Activated CD4-positive, alpha-beta T cell treated with anti-CD3 and anti-CD28 coated beads, Interleukin-10, Interleukin-2, amounts not matched to agents 100 ng/mL and 50 ng/mL, durations not matched to agents 16 hours and 8 hours (primary cell): ENCODE results near the gene GFRA1.

Experiments
- DNase-seq: peaks from one replicate; pipeline ENCODE4 v3.0.0-alpha.2; 2020

GFRA1 gene

DNA sequence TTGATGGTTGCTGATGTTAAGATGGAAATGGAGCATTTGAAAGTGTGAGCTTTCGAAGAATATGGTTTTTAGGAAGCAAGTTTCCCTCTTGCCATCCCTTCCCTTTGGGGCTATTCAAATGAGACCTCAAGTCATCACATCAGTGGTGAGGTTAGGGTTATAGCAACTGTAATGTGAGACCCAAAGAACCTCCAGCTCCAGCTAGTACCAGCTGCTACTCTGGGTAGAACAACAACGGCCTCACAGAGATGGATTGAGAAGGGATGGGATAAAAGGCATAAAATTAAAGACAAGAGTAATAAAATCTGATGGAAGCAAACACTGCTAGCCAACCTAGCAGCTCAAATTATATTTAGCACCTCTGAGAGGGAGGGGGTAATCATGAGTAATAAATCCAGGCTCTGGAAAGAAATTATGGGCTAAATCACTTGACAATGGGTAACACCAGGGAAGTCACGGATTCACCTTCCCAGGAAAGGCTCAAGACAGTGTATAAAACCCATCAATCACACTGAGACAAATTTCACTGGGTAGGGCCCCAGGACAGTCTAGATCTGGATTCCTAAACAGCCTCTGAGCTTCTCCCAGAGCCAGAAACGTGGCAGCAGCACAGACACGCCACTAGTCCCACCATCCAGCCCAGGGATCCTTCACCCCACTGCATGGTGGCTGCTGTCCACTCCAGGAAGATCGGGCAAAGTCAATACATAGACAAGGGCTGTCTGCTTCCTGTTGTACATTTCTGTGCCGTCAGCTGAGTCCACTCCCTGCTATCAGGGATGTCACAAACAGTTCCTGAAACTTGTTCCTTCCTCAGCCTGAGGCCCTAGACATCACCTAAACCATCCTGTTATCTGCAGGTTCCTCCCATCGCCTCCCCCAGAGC, 151.1 kb downstream of the GFRA1 start:
- DNase-seq = no peak

DNA sequence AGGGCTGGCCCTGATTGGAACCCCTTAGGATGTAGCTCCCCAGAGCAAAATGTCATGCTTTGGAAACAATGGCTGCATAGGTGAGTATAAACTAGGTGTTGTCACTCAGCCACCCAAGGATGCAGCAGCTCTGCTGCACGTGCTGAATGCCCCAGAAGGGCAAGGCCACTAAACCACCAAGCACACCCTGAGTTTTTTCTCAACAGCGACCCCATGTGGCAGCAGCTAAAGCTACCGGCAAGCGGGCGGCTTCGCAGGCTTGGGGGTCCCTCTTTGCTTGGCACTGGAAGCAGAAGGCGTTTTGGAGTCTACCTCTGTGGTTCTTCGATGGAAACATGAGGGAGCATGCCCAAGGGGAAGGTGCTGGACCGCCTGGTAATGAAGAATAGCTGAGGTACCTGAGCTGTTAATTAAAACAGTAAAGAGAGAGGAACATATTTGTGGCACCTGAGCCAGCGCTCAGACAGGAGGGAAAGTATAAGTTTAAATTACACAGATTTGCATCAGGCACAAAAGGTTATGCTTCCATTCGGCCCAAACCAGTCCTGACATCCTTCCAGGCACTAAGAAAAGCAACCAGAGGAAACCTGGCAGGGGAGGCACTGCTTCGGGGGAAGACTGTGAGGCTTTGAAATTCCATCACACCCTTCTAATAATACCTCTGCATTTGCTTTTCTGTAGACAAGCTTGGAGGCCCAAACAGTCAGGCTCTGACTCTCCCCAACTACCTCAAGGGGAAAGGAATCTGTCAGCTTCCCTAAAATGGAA, 152.1 kb downstream of the GFRA1 start:
- DNase-seq = no peak

DNA sequence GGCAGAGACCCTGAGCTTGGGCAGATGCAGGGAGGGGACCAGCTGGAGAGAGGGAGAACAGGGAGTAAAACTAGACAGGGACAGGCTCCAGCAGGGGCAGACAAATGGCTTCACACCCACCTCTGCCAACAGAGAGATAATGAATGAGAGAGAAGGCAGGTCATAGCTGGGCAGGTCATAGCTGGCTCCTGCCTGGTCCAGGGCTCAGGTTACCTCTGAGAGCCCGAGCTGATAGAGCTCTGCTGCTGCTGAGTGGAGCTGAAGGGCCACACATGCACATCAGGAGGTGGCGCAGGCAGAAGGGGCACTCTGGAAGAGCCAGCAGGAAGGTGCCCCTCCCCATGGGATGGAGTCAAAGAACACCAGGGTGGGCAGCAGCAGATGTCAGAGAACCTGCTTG, 154.2 kb downstream of the GFRA1 start:
- no peak for DNase-seq

DNA sequence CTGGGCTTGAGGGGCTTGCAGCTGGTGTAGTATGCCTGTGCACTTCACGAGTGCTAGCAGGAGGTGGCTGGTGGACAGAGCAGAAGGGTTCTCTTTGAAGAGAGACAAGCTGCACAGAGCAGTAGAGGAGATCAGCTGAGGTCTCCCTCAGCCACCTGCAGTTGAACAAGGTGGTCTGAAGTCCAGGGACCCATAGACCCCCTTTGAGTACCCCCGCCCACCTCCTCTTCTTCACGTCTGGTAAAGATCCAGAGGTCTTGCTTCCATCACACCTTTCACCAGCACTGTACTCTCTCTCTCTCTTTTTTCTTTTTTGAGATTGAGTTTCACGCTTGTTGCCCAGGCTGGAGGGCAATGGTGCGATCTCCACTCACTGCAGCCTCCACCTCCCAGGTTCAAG, 157.2 kb downstream of the GFRA1 start:
- DNase-seq = no peak

DNA sequence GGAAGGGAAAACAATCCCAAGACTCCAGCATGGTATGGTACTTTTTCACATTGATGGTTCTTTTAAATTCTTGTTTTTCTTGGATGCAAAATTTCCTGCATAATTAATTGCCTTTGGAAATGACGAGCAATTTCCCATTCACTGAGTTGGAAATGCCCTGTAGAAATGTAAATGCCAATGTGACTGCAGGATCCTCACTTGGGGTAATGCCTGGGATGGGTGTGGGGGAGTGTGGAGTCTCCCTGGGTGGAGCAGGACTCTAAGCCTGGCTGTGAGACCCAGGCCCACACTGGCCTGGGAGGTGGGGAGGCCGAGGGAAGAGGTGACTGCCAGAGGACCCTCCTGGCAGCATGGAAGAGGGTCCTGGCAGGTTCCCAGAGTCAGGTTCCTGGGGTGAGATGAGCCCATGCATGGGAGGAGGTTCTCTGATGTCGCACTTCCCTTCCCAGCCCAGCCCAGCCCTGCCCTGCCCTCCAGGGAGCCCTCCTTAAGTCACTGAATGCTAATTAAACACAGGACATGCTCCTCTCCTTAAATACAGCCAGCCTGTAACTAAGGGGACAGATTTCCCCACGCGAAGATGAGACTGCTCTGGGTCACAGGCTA, 157.9 kb downstream of the GFRA1 start:
- DNase-seq = no peak

DNA sequence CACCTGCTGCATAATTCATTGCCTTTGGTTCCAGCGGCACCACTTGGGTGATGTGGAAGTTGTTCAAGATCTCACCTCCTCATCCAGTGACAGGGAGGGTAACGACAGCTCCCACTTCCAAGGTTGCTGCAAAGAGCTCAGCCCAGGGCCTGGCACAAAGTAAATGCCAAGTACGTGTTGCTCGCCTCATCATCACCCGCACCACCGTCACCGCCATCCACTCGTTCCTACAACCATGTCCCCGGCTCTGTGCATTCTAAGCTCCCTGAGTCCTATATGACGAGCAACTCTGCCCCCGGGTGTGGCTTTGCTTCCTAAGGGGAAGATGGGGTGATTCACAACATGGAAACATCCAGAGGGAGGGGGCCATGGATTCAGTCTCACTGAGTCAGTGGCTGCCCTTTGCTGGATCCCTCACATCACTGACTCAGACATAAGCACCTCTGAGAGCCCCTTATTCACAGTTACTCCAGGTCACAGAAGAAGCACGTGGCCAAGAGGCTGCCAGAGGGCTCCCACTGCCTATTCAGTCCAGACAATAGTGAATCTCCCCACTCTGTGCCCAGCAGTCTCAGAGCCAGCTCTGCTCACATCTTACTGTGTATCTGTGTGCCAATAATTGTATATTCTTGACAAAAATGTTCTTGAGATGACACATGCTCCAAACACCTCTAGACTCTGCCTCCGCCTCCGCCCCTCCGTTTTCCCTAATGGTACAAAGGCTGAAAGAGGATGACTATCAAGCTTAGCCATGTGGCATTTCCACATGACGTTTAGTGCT, 159.1 kb downstream of the GFRA1 start:
- no peak for DNase-seq

DNA sequence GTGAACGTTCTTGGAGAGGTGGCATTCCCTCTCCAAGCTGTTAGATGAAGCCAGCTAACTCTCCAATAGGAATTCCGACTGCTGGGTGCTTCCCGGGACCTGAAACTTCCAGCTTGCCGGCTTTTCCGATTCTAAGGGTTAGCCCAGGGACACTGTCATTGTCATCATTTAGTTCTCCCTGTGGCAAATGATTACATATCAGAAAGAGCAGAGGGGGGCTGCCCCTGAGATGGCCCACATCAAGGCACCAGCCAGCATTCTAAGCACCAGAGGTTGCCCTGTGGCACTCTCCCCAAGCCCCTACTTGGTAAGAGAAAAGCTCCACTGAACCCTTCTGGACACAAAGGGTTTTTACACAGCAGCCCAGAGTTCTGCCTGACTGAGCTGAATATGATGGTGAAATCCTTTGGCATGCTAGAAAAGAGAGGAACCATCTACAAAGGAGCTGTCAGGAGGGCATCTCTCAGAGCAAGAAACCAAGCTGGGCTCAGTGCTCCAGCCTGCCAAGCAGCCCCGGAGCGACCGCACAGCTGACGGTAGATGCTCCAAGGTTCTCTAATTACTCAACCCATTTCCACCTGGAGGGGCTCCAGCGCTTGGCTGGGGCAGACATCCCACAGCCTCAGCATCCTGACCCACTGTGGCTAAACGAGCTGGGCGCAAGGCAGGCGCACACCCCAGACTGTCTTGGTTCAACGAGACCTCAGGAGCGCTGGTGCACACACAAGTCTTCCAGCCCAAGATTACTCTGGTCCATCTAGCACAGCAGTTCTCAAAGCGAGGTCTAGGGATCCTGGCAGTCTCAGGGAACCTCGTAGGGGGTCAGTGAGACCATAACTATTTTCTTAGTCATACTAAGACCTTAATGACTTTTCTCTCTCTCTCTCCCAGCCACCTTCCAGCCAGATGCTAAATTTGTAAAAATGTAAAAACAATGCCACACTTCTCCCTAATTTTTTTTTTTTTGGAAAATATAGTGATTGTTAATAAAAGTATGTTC, 160.5 kb downstream of the GFRA1 start:
- DNase-seq = no peak

DNA sequence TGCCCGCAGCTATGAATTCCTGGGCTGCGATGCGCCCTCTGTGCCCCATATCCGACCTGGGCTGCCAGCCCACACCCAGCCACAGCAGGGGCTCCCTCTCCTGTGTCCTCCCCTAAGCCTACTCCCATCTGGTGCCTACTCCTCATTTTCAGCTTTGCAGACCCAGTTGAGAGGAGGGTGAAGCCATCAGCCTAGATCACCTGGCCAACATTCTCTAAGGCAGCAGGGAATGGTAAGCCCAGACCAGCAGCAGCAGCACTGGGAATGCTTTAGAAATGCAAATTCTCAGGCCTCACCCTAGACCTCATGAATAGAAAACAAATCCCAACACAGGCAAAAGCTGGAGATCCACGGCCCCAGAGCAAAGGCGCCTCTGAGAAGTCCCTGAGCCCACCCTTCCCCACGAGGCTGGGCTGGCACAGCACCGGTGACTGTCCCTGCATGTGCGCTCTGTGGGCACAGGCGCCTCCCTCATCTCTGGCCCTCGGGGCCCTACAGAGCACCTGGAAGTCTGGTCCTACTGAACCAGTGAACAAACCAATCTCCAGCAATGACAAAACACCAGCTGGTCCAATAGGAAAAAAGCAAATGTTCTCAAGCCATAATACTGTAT, 161.4 kb downstream of the GFRA1 start:
- no peak for DNase-seq

DNA sequence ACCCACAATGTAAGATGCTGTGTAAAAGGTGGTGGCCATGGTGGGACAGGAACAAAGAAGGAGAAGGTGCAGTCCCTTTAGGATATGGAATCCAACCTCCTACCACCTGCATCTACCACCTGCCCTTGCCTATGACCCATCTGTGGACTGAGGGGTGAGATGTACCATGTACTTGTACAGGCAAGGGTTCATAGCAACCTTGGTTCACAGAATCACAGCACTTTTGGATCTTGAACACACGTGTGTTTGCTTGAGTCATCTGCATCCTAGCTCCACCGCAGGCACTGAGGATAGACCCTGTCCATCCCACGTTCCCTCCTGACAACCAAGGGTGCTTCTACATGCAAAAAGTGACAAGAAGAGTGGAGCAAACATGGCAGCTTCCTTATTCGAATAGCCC, 162.3 kb downstream of the GFRA1 start:
- DNase-seq = no peak

DNA sequence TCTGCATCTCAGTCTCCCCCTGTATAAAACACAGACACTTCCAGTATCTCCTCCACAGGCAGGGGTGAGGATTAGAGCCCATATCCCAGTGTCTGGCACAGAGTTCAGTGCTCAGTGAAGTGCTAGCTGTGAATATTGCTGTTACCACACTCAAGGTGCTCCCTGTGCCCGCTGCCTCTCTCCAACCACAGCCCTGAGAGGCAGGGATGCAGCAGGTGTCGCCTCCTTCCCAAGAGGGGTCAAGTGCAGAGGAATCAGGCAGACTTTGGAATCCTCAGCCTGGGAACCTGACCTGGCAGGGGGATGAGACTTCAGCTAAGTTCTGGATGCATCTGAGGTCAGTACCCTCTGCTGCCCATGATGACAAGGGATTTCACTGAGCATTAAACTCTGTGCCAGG, 163.1 kb downstream of the GFRA1 start:
- DNase-seq = no peak

DNA sequence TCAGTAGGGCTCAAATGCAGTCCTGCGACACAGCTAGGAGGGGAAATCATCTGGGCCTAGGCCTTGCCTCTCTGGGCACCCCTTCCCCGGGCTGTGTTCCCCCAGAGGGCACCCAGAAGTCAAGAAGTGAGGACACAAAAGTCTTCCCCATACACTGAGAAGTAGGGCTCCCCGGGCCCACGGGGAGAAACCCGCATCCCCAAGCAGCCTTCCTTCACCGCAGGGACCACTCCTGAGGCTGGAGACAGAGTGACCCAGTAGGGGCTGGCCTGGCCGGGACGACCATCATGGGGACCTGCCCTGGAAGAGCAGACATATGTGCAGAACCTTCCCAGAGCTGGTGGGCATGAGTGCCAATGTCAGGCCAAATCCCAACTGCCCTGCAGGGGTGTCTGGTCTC, 163.5 kb downstream of the GFRA1 start:
- no peak for DNase-seq

DNA sequence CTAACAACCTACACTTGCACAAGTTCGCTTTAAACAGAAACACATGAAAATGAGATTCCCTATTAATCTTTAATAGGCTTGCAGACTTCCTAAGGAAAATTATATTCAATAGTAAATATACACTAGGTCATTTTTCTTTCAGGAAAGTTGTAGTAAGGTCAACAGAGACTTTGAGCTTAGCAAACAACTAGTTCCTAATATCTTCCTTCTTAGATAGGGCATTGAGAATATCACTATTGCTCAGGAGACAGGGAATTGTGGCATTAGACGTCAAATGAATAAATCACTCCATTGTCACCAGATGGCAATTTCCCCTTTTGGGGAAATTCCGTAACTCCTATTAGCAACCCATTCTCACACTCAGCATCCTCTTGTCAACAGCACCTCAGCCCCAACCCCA, 164.9 kb downstream of the GFRA1 start:
- DNase-seq = no peak

DNA sequence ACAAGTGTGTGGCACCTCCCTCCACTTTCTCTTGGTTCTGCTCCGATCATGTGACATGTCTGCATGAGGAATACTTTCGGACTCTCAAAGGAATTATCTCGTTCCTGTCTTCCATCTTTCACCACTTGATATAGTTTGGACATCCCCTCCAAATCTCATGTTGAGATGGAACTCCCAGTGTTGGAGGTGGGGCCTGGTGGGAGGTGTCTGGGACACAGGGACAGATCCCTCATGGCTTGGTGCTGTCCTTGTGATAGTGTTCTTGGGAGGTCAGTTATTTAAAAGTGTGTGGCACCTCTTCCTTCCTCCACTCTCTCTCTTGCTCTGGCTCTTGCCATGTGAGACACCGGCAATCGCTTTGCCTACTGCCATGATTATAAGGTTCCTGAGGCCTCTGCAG, 166.4 kb downstream of the GFRA1 start:
- no peak for DNase-seq

DNA sequence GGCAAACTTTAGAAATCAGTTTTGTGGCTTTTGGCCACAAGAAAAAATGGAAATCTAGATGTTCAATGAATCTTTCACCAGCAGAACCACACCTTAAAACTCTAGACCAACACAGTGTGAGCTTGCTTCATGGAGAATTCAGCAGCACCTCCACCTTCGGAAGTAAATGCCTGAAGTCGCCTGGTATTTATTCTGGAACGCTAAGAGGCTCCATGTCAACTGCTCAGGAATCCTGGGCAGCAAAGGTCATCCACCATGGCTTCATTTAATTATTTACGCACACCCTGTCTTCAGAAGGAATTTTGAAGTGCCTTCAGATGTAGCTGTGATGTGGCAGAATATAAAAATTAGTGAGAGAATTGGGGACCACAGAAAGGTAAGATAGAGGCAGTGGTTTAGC, 167.7 kb downstream of the GFRA1 start:
- no peak for DNase-seq

DNA sequence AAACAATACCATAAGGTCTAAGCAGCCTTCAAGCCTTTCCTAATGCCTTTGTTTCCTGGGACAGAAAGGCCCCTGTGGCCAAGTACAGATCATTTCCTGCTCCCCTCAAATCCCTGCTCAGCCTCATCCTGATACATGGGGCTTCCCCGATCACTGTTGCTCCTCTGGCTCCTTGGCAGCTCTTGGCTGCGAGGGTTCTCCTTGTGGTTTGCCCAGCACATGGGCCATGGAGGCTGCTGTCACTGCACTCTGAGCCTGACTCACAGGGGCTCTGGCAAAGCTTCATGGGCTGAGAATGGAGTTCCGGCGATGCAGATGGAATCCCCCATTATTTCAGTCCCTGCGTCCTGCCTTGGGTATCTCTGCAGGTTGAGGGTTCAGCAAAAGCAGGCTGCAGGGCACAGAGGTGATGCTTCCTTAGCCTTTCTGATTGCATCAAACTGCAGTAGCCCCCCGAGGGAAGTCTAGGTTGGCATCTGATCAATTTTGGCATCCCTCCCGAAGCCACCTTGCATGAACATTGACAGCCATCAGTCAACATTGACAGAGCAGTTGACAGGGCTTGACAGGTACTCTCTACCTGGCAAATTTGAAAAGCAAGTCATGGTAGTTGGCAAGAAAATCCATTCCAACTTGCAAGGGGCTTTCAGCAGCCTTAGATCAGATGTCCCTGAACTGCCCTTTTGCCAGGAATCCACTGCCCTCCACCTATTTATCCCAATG, 168.6 kb downstream of the GFRA1 start:
- DNase-seq = no peak

DNA sequence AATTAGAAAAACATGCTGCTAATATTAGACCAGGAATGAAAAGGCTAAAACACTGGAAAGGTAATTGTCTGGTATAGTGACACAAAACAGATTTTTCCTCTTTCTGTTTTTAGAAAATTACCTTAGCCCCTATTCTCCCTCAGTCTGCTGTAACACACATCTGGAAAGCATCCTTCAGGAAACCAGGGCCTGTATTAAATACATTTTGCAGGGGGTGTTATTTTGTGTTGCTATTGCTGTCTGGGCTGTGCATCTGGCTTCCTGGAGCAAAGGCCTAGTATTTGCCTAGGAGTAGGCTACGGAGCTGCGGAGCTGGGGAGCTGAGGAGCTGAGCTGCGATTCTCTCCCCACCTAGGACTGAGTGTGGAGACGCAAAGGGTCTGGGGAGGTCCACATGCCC, 169.3 kb downstream of the GFRA1 start:
- DNase-seq = no peak

DNA sequence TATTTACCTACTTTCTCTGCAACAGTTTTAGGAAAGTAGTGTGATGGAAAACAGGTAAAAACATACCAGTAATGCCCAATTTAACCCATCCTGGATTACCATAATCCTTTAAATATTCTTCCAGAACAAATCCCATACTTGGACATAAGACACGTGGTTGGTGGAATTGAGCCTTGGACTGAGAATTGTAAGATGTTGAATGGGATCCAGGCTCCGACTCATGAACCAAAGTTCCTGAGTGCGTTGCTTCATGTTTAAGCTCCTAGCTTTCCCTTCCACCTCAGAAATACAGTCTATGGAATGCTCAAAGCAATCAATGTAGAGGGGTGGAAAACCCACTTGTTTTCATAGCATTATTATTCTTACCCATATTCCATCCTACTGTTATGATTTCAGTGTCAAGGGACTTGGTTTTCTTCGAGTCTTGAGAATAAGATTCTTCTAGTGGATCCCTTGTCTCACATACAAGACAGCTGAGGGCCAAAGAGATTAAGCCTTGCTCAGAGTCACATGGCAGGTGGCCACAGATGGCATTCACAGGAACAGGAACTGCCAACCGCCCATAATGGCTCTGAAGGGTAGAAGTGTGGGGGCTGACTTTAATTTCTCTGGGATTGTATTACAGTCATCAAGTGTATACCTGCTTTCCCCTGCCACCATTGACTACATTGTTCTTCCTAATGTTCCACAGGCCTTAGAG, 171.2 kb downstream of the GFRA1 start:
- DNase-seq = no peak

DNA sequence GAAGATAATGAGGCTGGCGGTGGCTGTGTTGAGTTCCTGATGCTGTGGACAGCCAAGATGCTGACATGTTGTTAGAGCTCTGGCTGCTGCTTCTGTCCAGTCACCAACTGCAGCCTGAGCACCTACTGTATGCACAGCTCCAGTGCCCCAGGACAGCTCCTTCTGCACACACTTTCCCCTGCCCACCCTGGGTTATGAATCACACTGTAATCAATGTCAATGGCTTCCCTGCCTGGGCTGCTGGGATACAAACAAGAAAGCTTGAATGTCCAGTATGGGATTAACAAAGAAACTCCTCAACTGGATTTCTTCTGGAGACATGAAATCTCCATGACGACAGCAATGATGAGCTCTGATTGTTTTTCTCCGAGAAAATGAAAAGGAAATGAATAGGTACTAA, 172.0 kb downstream of the GFRA1 start:
- no peak for DNase-seq

DNA sequence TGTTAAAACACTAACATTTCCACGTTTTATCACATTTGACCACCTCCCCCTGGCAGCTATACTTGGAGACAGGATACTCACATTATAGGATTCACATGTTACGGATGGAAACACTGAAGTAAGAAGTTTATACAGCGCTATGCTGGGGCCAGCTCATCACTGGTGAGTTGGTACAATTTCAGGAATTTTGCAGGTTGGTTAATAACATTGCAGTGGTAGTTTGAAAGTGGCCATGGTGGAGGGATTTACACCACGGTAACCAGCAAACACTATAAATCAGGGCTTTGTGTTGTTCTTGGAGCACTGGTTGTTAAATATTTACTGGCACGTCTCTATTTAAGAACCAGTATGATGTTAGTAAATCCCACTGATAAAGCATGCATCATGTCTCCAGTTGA, 174.0 kb downstream of the GFRA1 start:
- no peak for DNase-seq

DNA sequence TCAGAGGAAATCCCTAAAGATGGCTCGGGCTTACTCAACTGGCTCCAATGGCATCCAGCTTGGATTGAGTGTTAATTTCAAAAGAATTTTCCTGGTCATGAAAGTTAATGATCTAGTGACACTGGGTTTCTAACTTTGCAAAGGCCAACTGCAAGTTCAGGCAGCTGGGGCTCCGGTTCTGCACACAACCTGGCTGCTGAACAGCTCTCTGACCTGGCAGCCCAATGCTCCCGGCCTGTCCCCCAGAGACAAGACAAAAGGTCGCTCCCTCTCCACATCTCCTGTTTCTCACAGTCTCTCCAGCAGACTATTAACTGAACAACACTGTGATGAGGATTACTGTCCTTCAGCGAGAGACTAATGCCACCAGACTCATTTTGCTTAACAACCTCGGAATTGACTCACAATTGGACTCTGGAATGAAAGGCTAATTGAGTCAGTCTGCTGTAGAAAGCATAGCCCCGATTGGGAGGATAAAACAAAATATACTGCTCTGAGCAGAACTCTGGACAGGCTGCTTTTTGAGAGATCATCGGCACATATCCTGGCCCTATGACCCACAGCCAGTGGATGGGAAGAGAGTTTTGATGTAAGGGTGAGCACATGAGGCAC, 174.5 kb downstream of the GFRA1 start:
- DNase-seq = no peak
